ENCODE results near the gene IRAK1BP1.

IRAK1BP1 gene, protein sequence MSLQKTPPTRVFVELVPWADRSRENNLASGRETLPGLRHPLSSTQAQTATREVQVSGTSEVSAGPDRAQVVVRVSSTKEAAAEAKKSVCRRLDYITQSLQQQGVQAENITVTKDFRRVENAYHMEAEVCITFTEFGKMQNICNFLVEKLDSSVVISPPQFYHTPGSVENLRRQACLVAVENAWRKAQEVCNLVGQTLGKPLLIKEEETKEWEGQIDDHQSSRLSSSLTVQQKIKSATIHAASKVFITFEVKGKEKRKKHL

GRCh38 chr6:78867370-78868040 is at the start of gene IRAK1BP1:
TSS of gene IRAK1BP1 (plus strand) at chr6:78867551. CDS start at chr6:78867577, 26 bp downstream.
- no peak for TF ChIP-seq FOXP2 (optimal IDR thresholded peaks at IDR 0.05; ENCODE audit: control extremely low read depth, extremely low read length, insufficient read depth)
- TF ChIP-seq POLR2AphosphoS5 (IDR thresholded peaks at IDR 0.05; ENCODE audit: borderline replicate concordance, low read depth, low read length), result peak; percentile 62
- Histone ChIP-seq H3K4me3 (peak within 1 kb of the TSS; percentile 82), H3K27ac (no peak within 1 kb of the TSS), H3K36me3 (ENCODE audit: insufficient read depth, low read length) (no peaks in the 10 kb centered on the region), H3K9me3 (ENCODE audit: low read depth, low read length) (no peaks in the 10 kb centered on the region), H3K9ac (ENCODE audit: insufficient read length) (peak within 1 kb of the TSS; percentile 71)
- no peak for DNase-seq (ENCODE audit: low read depth, low spot score)

DNA sequence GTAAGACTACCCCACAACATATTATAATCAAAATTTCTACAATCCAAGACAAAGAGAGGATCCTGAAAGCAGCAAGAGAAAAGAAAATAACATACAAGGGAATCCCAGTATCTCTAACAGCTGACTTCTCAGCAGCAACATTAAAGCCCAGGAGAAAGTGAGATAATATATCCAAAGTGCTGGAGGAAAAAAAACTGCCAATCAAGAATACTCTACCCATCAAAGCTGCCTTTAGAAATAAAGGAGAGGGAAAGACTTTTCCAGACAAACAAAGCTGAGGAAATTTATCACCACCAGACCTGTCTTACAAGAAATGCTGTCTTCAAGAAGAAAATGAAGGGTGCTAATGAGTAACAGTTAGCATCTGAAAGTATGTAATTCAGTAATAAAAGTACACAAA is 43.3 kb upstream of the IRAK1BP1 start:
- DNase-seq (ENCODE audit: low read depth, low spot score), result no peak
- Histone ChIP-seq H3K9me3 (ENCODE audit: low read depth, low read length) (no peaks in the 10 kb centered on the region), H3K36me3 (ENCODE audit: insufficient read depth, low read length) (no peaks in the 10 kb centered on the region), H3K27ac (no peak overlapping the region), H3K9ac (ENCODE audit: insufficient read length) (no peak overlapping the region), H3K4me3 (no peak overlapping the region)
- TF ChIP-seq FOXP2 (optimal IDR thresholded peaks at IDR 0.05; ENCODE audit: control extremely low read depth, extremely low read length, insufficient read depth), result no peak
- TF ChIP-seq POLR2AphosphoS5 (IDR thresholded peaks at IDR 0.05; ENCODE audit: borderline replicate concordance, low read depth, low read length), result no peak
- no peak for TF ChIP-seq EZH2 (IDR thresholded peaks at IDR 0.05)

GRCh38 chr6:78829407-78829806 is 37.9 kb upstream of the IRAK1BP1 start:
- Histone ChIP-seq H3K9ac (ENCODE audit: insufficient read length) (no peak overlapping the region), H3K4me3 (no peak overlapping the region), H3K27ac (no peak overlapping the region), H3K9me3 (ENCODE audit: low read depth, low read length) (no peaks in the 10 kb centered on the region), H3K36me3 (ENCODE audit: insufficient read depth, low read length) (no peaks in the 10 kb centered on the region)
- DNase-seq (ENCODE audit: low read depth, low spot score), result no peak
- no peak for TF ChIP-seq POLR2AphosphoS5 (IDR thresholded peaks at IDR 0.05; ENCODE audit: borderline replicate concordance, low read depth, low read length)
- TF ChIP-seq FOXP2 (optimal IDR thresholded peaks at IDR 0.05; ENCODE audit: control extremely low read depth, extremely low read length, insufficient read depth), result no peak
- no peak for TF ChIP-seq EZH2 (IDR thresholded peaks at IDR 0.05)

DNA sequence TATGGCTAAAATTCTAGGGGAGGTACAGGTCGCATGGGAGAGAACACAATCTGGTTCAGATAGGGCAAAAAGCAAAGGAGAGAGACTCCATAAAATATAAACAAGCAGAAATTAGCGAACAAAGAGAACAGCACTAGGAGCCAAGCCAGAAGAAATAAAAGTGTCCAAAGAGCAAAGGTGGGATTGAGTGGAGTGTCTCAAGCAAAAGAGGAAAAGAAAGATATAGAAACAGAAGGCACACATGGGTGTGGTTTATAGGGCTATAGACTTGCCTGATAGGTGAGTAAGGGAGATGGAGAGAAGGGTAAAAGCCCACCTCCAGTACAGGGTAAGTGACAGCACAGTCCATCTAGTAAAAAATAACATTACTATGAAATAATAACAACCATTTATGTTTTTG is 36.5 kb upstream of the IRAK1BP1 start:
- Histone ChIP-seq H3K4me3 (no peak overlapping the region), H3K36me3 (ENCODE audit: insufficient read depth, low read length) (no peaks in the 10 kb centered on the region), H3K27ac (no peak overlapping the region), H3K9me3 (ENCODE audit: low read depth, low read length) (no peaks in the 10 kb centered on the region), H3K9ac (ENCODE audit: insufficient read length) (no peak overlapping the region)
- TF ChIP-seq EZH2 (IDR thresholded peaks at IDR 0.05) (no peak), FOXP2 (optimal IDR thresholded peaks at IDR 0.05; ENCODE audit: control extremely low read depth, extremely low read length, insufficient read depth) (no peak), POLR2AphosphoS5 (IDR thresholded peaks at IDR 0.05; ENCODE audit: borderline replicate concordance, low read depth, low read length) (no peak)
- no peak for DNase-seq (ENCODE audit: low read depth, low spot score)

DNA sequence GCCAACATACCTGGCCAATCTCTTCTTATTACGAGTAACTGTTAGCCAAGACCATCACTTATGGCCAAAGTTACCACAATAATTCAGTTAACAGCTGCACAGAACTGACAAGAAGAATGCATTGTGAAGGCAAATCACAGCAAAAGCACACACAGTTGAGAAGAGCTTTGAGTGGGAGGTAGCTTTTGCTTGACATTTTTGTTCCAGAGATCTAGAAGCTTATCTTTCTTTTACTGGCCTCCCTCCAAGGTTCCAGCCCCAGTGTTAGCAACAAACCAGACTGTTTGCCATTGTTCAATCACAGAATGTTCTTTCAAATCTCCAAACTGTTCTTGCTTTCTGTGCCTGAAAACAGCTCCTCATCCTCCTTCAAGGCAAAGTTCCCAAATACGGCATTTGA is 35.9 kb upstream of the IRAK1BP1 start:
- H3K9me3 ChIP-seq (ENCODE audit: low read depth, low read length), result no peaks in the 10 kb centered on the region
- DNase-seq (ENCODE audit: low read depth, low spot score), result no peak
- H3K27ac ChIP-seq, result no peak overlapping the region
- H3K9ac ChIP-seq (ENCODE audit: insufficient read length), result no peak overlapping the region
- TF ChIP-seq EZH2 (IDR thresholded peaks at IDR 0.05) (no peak), FOXP2 (optimal IDR thresholded peaks at IDR 0.05; ENCODE audit: control extremely low read depth, extremely low read length, insufficient read depth) (no peak), POLR2AphosphoS5 (IDR thresholded peaks at IDR 0.05; ENCODE audit: borderline replicate concordance, low read depth, low read length) (no peak)
- H3K36me3 ChIP-seq (ENCODE audit: insufficient read depth, low read length), result no peaks in the 10 kb centered on the region
- no peak overlapping the region for H3K4me3 ChIP-seq

DNA sequence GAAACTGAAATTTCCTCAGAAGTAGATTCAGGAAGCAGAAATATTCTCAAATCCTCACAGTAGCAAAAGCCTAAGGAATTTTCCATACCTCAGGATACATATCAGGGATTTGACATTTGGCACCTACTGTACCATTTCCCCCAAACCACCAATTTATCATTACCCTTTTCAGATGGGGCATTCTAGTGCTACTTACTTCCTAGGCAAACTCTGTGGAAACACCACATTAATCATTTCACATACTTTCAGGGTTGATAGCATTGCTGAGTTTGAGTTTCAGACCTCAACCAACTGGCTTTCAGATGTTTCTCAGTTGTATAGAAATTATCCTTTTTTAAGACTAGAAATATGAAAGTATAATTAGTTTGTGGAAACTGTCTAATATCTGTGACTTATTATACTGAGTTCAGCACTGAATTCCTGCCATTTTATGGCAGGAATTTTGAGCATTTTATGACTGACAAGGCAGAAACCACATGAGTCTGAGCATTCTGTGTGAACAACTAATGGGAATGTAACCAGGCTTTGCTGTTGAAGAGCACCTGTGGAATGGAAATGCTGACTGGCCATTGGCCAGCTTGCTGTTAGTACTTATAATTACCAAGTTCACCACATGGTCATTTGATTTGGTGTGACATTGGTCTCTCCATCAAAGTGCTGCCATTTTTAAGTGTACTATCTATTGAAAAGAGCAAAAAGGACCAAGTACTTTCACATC is 35.1 kb upstream of the IRAK1BP1 start:
- no peak overlapping the region for H3K4me3 ChIP-seq
- no peak for TF ChIP-seq EZH2 (IDR thresholded peaks at IDR 0.05)
- TF ChIP-seq FOXP2 (optimal IDR thresholded peaks at IDR 0.05; ENCODE audit: control extremely low read depth, extremely low read length, insufficient read depth), result no peak
- no peak for TF ChIP-seq POLR2AphosphoS5 (IDR thresholded peaks at IDR 0.05; ENCODE audit: borderline replicate concordance, low read depth, low read length)
- no peak overlapping the region for H3K9ac ChIP-seq (ENCODE audit: insufficient read length)
- H3K27ac ChIP-seq, result no peak overlapping the region
- no peaks in the 10 kb centered on the region for H3K9me3 ChIP-seq (ENCODE audit: low read depth, low read length)
- H3K36me3 ChIP-seq (ENCODE audit: insufficient read depth, low read length), result no peaks in the 10 kb centered on the region
- DNase-seq (ENCODE audit: low read depth, low spot score), result no peak

DNA sequence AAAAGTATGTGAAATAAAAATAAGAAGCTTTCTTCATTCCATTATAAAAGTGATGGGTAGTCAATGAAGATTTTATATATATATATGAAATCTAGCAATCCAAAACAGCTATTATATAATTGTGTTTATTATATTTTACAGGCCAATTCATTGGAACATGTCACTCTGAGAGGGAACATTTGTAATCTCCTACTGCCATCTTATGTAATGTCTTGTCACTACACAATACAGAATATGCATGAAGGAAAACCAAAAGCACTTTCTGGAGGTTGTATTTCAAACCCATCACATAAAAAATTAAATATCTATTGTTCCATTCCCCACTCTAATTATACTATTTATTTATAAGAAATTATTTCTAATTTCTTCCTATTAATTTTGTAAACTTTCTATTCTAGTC is 31.5 kb upstream of the IRAK1BP1 start:
- H3K27ac ChIP-seq, result no peak overlapping the region
- no peak for DNase-seq (ENCODE audit: low read depth, low spot score)
- H3K9me3 ChIP-seq (ENCODE audit: low read depth, low read length), result no peaks in the 10 kb centered on the region
- TF ChIP-seq EZH2 (IDR thresholded peaks at IDR 0.05) (no peak), POLR2AphosphoS5 (IDR thresholded peaks at IDR 0.05; ENCODE audit: borderline replicate concordance, low read depth, low read length) (no peak)
- no peaks in the 10 kb centered on the region for H3K36me3 ChIP-seq (ENCODE audit: insufficient read depth, low read length)
- H3K4me3 ChIP-seq, result no peak overlapping the region
- H3K9ac ChIP-seq (ENCODE audit: insufficient read length), result no peak overlapping the region

GRCh38 chr6:78836598-78836997 is 30.8 kb upstream of the IRAK1BP1 start:
- Histone ChIP-seq H3K27ac (no peak overlapping the region), H3K9me3 (ENCODE audit: low read depth, low read length) (no peaks in the 10 kb centered on the region), H3K9ac (ENCODE audit: insufficient read length) (no peak overlapping the region), H3K4me3 (no peak overlapping the region), H3K36me3 (ENCODE audit: insufficient read depth, low read length) (no peaks in the 10 kb centered on the region)
- DNase-seq (ENCODE audit: low read depth, low spot score), result no peak
- no peak for TF ChIP-seq POLR2AphosphoS5 (IDR thresholded peaks at IDR 0.05; ENCODE audit: borderline replicate concordance, low read depth, low read length)
- no peak for TF ChIP-seq FOXP2 (optimal IDR thresholded peaks at IDR 0.05; ENCODE audit: control extremely low read depth, extremely low read length, insufficient read depth)
- TF ChIP-seq EZH2 (IDR thresholded peaks at IDR 0.05), result no peak
